ENCODE data around the gene ZNF248.

- TF ChIP-seq CTCF (conservative IDR thresholded peaks at IDR 0.05; ENCODE audit: low read length) (no peak), EZH2phosphoT487 (IDR thresholded peaks at IDR 0.05; ENCODE audit: borderline replicate concordance, low read depth, low read length) (no peak)
Measured at GRCh38 chr10:37871143-37871542, 13.7 kb upstream of the ZNF248 start.

All from OCI-LY7 (cell line).